GM12878 (cell line): ENCODE results near the gene PAQR7. TPM values are rescaled to one million over a fixed set of nuclear protein-coding genes. Genes with fewer than 3 reads are reported as not detected.

Source experiments
- CREB1 ChIP-seq: IDR thresholded peaks from 2 replicates; pipeline ENCODE4 v1.6.1; 2012; ENCODE audit warnings: low read depth, mild to moderate bottlenecking, inconsistent platforms
- DPF2 ChIP-seq: fragments of 450-650 bp; IDR thresholded peaks from 2 replicates; pipeline ENCODE4 v1.6.1; 2017; ENCODE audit warnings: mild to moderate bottlenecking
- FOXM1 ChIP-seq: IDR thresholded peaks from 2 replicates; pipeline ENCODE4 v1.6.1; 2012; ENCODE audit warnings: low read depth, mild to moderate bottlenecking, inconsistent platforms, low read length, moderate library complexity
- KDM1A ChIP-seq: fragments of 200-600 bp; sonication (generic); IDR thresholded peaks from 2 replicates; pipeline ENCODE4 v1.6.1; 2016; ENCODE audit warnings: borderline replicate concordance
- MTA2 ChIP-seq: fragments of 450-650 bp; IDR thresholded peaks from 2 replicates; pipeline ENCODE4 v1.6.1; 2016; ENCODE audit warnings: low read depth, mild to moderate bottlenecking, moderate library complexity
- NFIC ChIP-seq: IDR thresholded peaks from 2 replicates; pipeline ENCODE4 v1.6.1; 2012; ENCODE audit warnings: low read depth, mild to moderate bottlenecking, inconsistent platforms, low read length, moderate library complexity
- POLR2AphosphoS2 ChIP-seq: IDR thresholded peaks from 2 replicates; pipeline ENCODE4 v1.6.1; 2011; ENCODE audit warnings: low read depth, mild to moderate bottlenecking, low read length, improper control_type of control experiment, moderate library complexity
- POLR2AphosphoS5 ChIP-seq: IDR thresholded peaks from 2 replicates; pipeline ENCODE4 v1.6.1; 2011; ENCODE audit warnings: mild to moderate bottlenecking, low read length, inconsistent platforms
- PRDM15 ChIP-seq: fragments of 450-650 bp; formaldehyde crosslinking; IDR thresholded peaks from 2 replicates; pipeline ENCODE4 v1.4.0; 2020; ENCODE audit warnings: mild to moderate bottlenecking, moderate library complexity
- SMAD5 ChIP-seq: IDR thresholded peaks from 2 replicates; pipeline ENCODE4 v1.6.1; 2016; ENCODE audit warnings: antibody characterized with exemption, low read depth
- polyA plus RNA-seq, 11 experiments: library from polyadenylated mRNA; depleted of rRNA in 4 of 11; unstranded in 6 of 11; stranded (reverse) in 5 of 11; fragments of >200 nt; fragmentation: Nextera tagmentation in 4 of 11; fragmentation: Illumina TruSeq in 1 of 11; extraction: Ambion mirVana in 4 of 11; extraction: Trizol in 1 of 11; gene quantifications; 1 replicate in 1 of 11; 2 replicates in 10 of 11; pipeline versions ENCODE4 v1.2.1 to v1.2.3, GENCODE V29; 2011 to 2016; ENCODE audit warnings: inconsistent platforms in 2 of 11, missing spikeins in 2 of 11, low read depth in 1 of 11
- total RNA-seq, 4 experiments: library from RNA; depleted of rRNA in 3 of 4; stranded (reverse); fragments of >200 nt in 3 of 4; fragmentation: Illumina TruSeq in 1 of 4; extraction: Trizol in 1 of 4; gene quantifications; 2 replicates each; pipeline versions ENCODE4 v1.2.1 to v1.2.3, GENCODE V29; 2013 to 2021
- TF ChIP-seq, protein P1 (sequence below): fragments of 450-650 bp; IDR thresholded peaks from 2 replicates; pipeline ENCODE4 v1.6.1; 2016; ENCODE audit warnings: mild to moderate bottlenecking, moderate library complexity, borderline replicate concordance
- TF ChIP-seq, protein P2 (sequence below): fragments of 450-650 bp; conservative IDR thresholded peaks from 2 replicates; pipeline ENCODE4 v1.6.1; 2017; ENCODE audit warnings: mild to moderate bottlenecking, moderate library complexity

Gene PAQR7
- total and polyA plus RNA-seq, 10 of the 15 experiments (the other 5 are each of a cell fraction or from before 2014, with no cell fraction given), result 1.1 to 8.8 (median 5.2) TPM

DNA sequence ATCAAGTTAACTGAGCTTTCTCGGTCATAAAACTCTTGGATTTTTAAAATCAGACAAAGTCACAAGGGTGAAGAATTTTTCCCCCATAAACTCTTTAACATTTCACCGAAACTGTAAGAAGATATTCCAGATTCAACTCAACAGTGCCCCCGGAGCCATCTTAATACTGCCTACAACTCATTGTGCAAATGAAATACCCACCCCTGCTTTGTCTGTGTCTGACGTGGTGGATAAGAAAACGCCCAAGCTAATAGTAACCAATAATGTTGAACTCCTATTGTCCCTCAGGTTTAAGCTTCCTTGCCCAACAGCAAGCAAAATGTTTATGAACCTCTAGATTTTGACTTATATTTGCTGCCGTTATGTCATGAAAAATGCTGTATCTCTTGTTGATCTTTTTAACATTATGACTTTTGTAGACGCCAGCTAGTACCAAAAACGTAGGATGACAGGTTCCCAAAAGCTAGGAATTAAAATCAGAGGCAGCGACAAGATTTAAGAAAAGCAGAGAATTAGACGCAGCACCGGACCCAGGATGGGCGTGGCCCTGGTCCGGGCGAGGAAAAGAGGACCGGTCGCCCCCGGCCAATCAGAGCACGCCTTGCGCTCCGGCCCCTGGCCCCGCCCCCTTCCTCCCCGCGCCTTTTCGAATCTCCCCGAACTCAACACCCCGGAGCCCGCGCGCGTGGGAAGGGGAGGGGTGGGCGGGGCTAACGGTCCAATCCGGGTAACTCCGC, 29.6 kb upstream of the PAQR7 start (continued):
- TF ChIP-seq, protein P1, sequence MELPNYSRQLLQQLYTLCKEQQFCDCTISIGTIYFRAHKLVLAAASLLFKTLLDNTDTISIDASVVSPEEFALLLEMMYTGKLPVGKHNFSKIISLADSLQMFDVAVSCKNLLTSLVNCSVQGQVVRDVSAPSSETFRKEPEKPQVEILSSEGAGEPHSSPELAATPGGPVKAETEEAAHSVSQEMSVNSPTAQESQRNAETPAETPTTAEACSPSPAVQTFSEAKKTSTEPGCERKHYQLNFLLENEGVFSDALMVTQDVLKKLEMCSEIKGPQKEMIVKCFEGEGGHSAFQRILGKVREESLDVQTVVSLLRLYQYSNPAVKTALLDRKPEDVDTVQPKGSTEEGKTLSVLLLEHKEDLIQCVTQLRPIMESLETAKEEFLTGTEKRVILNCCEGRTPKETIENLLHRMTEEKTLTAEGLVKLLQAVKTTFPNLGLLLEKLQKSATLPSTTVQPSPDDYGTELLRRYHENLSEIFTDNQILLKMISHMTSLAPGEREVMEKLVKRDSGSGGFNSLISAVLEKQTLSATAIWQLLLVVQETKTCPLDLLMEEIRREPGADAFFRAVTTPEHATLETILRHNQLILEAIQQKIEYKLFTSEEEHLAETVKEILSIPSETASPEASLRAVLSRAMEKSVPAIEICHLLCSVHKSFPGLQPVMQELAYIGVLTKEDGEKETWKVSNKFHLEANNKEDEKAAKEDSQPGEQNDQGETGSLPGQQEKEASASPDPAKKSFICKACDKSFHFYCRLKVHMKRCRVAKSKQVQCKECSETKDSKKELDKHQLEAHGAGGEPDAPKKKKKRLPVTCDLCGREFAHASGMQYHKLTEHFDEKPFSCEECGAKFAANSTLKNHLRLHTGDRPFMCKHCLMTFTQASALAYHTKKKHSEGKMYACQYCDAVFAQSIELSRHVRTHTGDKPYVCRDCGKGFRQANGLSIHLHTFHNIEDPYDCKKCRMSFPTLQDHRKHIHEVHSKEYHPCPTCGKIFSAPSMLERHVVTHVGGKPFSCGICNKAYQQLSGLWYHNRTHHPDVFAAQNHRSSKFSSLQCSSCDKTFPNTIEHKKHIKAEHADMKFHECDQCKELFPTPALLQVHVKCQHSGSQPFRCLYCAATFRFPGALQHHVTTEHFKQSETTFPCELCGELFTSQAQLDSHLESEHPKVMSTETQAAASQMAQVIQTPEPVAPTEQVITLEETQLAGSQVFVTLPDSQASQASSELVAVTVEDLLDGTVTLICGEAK, result peak; percentile 36; the same call in 1 of the 2 replicates
- TF ChIP-seq FOXM1 (no peak), NFIC (no peak), KDM1A (no peak), POLR2AphosphoS5 (peak; percentile 67), PRDM15 (no peak), SMAD5 (no peak), MTA2 (peak; percentile 8; the same call in 1 of the 2 replicates), DPF2 (no peak), POLR2AphosphoS2 (no peak), CREB1 (0 out of 2 replicates have a peak, but pooled peaks have one; percentile 13)
- TF ChIP-seq, protein P2, sequence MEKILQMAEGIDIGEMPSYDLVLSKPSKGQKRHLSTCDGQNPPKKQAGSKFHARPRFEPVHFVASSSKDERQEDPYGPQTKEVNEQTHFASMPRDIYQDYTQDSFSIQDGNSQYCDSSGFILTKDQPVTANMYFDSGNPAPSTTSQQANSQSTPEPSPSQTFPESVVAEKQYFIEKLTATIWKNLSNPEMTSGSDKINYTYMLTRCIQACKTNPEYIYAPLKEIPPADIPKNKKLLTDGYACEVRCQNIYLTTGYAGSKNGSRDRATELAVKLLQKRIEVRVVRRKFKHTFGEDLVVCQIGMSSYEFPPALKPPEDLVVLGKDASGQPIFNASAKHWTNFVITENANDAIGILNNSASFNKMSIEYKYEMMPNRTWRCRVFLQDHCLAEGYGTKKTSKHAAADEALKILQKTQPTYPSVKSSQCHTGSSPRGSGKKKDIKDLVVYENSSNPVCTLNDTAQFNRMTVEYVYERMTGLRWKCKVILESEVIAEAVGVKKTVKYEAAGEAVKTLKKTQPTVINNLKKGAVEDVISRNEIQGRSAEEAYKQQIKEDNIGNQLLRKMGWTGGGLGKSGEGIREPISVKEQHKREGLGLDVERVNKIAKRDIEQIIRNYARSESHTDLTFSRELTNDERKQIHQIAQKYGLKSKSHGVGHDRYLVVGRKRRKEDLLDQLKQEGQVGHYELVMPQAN, result peak; percentile 12; the same call in 1 of the 2 replicates
